CD4-positive, alpha-beta T cell treated with Interleukin-1 beta for 1 hour (primary cell): ENCODE results near the gene RASD2.

Experiments
- DNase-seq, 2 donors: peaks; one replicate each; pipeline ENCODE4 v3.0.0-alpha.2; 2020 to 2022

The RASD2 gene

GRCh38 chr22:35542157-35542938 lies 1.7 kb downstream of the RASD2 start:
- DNase-seq, result no peak

- DNase-seq, result no peak
These were observed 2.4 kb downstream of the RASD2 start for GRCh38 chr22:35542939-35543516.

DNA sequence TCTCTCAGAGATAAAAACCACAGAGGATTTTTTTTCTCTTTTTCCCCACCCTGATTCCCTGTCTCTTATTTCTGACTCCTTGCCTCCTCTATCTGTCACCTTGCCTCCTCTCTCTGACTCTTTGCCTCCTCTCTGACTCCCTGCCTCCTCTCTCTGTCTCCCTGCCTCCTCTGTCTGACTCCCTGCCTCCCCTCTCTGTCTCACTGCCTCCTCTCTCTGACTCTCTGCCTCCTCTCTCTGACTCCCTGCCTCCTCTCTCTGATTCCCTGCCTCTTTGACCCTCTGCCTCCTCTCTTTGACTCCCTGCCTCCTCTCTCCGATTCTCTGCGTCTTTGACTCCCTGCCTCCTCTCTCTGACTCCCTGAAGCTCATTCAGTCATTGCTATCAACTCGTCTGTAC lies 3.1 kb downstream of the RASD2 start:
- DNase-seq, result no peak

DNA sequence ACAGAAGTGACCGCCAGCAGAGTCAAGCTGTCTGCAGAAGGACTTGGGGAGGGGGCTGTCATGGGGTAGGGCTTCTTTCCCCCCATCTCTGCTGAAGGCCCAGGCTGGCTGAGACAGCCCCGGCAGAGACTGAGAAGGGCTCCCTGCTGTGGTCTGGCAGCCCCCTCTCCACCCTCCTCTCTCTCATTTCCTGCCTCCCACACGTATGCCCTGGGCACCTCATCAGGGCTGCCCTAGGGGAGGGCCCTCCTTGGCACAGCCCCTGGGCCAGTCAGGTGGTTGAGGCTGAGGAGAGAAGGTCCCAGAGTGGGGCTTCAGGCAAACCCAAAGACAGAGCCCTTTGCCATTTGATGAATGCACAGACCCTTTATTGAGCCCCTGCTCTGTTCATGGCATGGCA lies 3.6 kb downstream of the RASD2 start:
- DNase-seq, result no peak

DNA sequence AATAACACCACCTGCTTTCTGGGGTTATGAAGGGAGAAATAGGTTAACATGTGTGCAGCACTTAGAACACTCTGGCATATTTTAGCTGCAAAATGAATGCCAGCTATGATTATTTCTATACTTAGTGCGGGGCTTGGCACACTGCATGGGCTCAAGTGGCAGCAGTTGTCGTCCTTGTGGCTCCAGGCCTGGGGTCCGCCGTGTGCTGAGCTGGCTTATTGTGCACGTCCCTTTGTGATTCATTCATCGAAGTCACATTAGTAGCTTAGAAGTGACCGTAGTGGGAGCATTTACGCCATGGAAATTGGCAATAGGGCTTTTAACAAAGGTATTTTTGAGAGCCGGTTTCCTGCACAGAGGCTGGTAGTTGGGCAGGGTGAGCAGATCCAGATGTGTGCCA lies 4.2 kb downstream of the RASD2 start:
- DNase-seq, result no peak

GRCh38 chr22:35546886-35547285 lies 6.3 kb downstream of the RASD2 start:
- DNase-seq, result no peak

DNA sequence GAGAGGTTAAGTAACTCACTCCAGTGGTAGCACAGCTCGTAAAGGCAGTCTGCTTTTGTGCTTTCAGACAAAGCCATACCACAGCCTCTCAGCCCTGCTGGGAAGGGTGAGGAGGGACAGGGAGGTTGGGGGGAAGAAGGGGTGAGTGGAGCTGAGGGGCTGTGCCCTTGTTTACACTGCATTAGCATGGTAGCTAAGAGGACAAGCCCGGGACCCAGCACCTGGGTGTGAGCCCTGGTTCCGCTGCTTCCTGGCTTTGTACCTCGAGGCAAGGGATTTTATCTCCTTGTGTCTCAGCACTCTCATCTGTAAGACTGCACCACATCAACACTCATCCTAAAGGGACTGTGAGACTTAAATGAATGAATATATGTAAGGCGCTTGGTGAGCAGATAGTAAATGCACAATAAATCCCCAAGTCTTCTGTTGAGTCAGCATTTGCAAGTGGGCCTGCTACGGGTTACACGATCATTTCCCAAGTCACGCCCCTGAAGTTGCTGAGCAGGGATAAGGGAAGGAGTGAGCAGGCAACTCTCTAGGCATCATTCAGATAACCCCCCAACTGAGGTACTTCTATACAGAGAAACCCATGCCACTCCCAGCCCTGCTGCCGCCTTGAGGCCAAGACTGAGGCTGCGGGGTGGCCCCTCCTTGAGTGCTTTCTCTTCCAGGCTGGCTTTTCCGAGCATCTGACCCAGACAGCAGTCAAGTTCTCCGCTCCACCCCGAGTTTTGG lies 7.5 kb downstream of the RASD2 start:
- DNase-seq, result no peak

DNA sequence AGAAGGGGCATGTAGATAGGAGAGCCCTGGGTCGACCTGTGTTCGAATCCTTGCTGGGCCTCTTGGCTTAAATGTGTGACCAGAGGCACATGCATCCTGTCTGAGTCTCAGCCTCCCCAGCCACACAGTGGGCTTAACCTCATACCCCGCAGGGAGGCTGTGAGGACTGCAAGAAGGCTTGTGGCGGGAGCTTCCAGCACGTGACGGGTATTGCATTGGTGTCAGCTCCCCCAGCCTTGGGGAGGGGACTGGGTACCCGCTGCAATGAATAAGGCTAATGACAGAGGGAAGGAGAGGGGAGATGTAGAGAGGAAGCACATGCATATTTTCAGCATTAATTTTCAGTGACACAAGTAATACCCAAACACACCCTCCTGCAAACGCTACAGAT lies 8.1 kb downstream of the RASD2 start:
- no peak for DNase-seq

- DNase-seq, result no peak
These were observed 8.7 kb downstream of the RASD2 start for GRCh38 chr22:35549328-35549727.

GRCh38 chr22:35551549-35552177 lies 11.0 kb downstream of the RASD2 start:
- DNase-seq, result no peak

- DNase-seq, result peak; percentile 80 to 82
These were observed 11.7 kb downstream of the RASD2 start for GRCh38 chr22:35552196-35552842.

DNA sequence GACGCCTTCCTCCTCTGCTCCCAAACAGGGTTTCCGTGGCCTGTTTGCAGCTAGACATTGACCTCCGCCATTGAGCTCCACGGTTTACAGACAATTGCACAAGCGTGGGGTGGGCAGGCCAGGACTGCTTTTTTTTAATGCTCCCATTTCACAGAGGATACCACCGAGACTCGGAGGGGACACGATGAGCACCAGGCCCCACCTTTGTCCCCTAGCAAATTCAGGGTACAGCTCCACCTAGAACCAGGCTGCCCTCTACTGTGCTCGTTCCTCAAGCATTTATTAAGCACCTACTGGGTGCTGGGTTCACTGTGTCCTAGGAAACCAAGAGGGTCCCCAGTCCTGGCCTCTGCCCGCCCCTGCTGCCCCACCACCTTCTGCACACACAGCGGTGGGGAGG lies 12.2 kb downstream of the RASD2 start:
- no peak for DNase-seq

- no peak for DNase-seq
These were observed 12.7 kb downstream of the RASD2 start for GRCh38 chr22:35553341-35553740.

- no peak for DNase-seq
These were observed 13.7 kb downstream of the RASD2 start for GRCh38 chr22:35554297-35554845.

DNA sequence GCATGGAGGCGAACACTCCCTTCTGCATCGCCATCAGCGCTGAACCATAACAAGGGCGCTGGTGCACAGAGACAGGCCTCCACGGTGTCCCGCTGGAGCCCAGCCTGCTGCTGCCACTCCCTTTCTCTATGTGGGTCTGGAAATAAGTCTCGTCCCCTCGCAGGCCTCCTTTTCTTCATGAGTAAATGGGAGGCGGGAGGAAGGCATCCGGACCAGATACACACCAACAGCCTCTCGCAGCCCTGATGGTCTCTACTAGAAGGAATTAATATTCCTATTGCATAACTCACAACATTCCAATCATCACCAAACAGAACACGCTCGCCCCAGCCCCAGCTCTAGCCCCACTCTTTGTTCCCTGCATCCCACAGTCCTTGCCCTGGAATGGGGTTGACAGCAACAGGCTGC lies 14.9 kb downstream of the RASD2 start:
- DNase-seq, result no peak

- DNase-seq, result no peak
These were observed 15.4 kb downstream of the RASD2 start for GRCh38 chr22:35555946-35556547.

DNA sequence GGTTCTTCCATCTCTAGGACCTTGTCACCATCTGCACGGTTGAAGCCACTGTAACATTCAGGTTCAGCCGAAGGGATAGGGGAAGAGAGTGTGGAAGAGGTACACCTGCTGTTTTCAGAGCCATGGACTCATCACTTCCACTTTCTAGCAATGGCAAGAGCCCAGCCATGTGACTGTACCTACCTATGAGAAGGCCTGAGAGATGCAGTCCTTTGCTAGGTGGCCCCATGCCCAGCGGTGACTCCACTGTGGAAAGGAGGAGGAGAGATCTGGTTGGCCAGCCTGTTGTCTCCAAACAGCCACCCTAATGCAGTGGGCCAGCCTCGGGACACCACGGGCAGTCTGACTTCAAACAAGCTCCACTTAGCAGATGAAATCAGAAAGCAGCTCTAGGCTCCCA lies 16.0 kb downstream of the RASD2 start:
- no peak for DNase-seq

DNA sequence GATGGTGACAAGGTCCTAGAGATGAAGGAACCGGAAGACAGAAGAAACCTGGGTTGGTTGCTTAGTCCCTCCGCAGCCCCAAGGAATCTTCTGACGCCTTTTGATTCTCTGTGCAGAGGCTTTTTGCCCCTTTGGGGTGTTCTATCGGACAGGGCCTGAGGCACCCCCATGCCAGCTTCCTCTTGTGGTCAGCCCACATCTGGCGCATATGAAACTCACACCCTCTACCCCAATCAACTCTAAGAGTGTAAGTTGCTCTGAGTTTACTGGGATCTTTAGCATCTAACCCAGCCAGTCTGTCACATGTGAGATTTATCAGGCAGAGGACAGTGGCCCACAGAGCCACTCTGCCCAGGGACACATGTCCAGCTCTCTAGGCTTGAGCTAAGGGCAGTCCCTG lies 17.4 kb downstream of the RASD2 start:
- DNase-seq, result no peak

GRCh38 chr22:35558719-35559118 lies 18.1 kb downstream of the RASD2 start:
- no peak for DNase-seq

DNA sequence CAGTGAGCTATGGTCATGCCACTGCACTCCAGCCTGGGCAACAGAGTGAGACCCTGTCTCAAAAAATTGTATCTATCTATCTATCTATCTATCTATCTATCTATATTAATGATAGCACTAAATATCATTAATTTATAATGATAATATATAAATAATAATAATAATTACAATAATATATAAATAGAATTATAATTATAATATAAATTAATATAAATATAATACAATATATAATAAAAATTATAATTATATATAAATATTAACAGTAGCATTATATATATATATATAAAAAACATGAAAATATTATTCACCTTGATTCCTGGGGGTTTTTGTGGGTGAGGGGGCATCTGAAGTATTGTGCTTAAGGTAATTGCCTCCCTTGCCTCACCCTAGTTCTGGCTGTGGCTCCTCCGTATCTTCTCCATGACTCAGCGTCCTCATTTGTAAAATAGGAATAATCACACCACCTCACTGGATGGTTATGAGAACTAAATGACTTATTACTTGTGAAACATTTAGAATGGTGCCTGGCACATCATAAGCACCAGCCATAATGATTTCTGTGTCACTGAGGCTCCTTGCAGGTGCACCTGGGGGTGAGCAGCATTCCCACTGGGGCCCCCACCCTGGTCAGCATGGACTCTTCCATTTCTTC lies 18.8 kb downstream of the RASD2 start:
- no peak for DNase-seq

GRCh38 chr22:35560366-35560765 lies 19.7 kb downstream of the RASD2 start:
- DNase-seq, result no peak

GRCh38 chr22:35560824-35561223 lies 20.2 kb downstream of the RASD2 start:
- no peak for DNase-seq
